GM10248 (cell line): ENCODE measurements around the gene EPAS1.

Experiments
- CTCF ChIA-PET: fragments of 300-600 bp; sonication (Branson Sonifier 250); formaldehyde crosslinking; extraction: SDS; loops from one replicate; lab custom pipeline; 2021; ENCODE audit warnings: antibody characterized with exemption; lab: Yijun Ruan, JAX
- POLR2A ChIA-PET: fragments of 350-650 bp; sonication (Branson Sonifier 250); formaldehyde crosslinking; extraction: SDS; loops from one replicate; lab custom pipeline; 2020; ENCODE audit warnings: antibody characterized with exemption; lab: Yijun Ruan, JAX
- DNase-seq: peaks from one replicate; pipeline ENCODE4 v3.0.0; 2012; ENCODE audit errors: extremely low spot score
- TF ChIP-seq, protein P1 (sequence below): IDR thresholded peaks from 2 replicates; pipeline ENCODE4 v1.5.1; 2012; ENCODE audit warnings: mild to moderate bottlenecking, low read depth; ENCODE audit errors: extremely low read depth, missing control alignments, control extremely low read depth

The EPAS1 gene

DNA sequence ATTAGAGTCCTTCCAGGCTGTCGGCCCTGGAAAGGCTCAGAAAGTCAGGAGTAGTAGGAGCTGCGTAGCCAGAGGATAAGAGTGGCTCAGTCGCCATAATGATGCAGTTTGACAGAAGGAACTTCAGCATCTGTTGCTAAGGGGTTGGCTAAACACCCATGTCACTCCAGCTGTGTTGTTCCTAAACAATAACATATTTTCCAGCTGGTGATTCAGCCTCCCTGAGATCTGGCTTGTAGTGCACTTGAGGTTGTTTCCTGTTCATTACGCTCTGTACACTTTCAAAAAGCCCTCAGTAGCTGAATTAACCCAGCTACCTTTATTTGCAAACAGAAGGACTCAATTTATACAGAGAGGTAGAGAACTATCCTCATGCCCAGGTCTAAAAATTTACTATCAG is 39.7 kb upstream of the EPAS1 start:
- ChIA-PET POLR2A (no interaction called here), CTCF (no interaction called here)
- DNase-seq = no peak
- TF ChIP-seq, protein P1, sequence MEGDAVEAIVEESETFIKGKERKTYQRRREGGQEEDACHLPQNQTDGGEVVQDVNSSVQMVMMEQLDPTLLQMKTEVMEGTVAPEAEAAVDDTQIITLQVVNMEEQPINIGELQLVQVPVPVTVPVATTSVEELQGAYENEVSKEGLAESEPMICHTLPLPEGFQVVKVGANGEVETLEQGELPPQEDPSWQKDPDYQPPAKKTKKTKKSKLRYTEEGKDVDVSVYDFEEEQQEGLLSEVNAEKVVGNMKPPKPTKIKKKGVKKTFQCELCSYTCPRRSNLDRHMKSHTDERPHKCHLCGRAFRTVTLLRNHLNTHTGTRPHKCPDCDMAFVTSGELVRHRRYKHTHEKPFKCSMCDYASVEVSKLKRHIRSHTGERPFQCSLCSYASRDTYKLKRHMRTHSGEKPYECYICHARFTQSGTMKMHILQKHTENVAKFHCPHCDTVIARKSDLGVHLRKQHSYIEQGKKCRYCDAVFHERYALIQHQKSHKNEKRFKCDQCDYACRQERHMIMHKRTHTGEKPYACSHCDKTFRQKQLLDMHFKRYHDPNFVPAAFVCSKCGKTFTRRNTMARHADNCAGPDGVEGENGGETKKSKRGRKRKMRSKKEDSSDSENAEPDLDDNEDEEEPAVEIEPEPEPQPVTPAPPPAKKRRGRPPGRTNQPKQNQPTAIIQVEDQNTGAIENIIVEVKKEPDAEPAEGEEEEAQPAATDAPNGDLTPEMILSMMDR = no peak

DNA sequence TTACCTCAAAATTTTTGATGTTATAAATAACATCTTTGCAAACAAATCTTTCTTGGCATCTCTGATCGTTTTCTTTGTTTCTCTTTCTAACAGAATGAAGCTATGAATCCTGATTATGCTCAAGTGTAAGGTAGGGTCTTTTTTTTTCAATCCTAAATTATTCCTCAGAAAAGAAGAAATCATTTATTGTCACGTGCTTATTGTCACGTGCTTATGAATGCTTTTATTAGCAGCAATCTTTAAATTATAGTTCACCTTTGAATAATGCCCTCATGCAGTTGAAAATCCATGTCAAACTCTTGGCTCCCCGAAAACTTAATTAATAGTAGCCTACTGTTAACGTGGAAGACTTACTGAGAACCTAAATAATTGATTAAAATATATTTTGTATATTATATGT is 39.2 kb upstream of the EPAS1 start:
- CTCF ChIA-PET = no interaction called here
- TF ChIP-seq, protein P1 = no peak
- DNase-seq = no peak
- POLR2A ChIA-PET = no interaction called here

DNA sequence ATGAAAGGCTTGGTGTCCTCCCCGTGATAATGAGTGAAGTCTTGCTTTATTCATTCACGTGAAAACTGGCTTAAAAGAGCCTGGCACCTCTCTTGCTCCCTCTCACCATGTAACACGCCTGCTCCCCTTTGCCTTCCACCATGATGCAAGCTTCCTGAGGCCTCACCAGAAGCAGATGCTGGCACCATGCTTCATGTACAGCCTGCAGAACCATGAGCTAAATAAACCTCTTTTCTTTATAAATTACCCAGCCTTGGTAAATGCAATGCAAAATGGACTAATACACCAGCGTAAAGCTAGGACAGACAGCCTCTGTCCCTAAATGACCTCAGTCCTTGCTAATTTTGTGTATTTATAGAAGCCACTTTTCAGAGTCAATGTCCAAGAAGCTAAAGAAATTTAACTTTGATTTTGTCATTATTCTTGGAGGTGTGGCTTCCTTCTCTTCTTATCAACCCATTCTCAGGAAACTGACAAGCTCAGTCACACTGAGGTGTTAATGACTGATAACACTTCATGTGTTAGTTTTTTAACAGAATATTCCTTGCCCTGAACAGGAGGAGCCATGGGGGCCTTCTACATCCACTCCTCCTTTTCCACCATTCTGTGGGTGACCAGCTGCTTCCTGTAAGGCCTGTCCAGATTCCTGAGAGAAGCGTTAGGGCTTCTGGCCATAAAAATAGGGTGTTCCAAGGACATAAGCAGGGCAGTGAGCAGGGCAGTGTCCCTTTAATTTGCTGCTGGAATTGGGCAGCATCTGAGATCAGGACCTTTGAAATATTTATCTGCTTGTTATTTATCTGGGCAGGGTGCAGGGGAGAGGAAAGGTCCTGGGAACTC is 38.0 kb upstream of the EPAS1 start:
- ChIA-PET POLR2A (no interaction called here), CTCF (interaction anchor here (0.9 to 1.5 kb wide), 2 partner anchors 9 to 197 kb away, joined by 5 read pairs; no protein-coding TSS in a partner anchor)
- TF ChIP-seq, protein P1 = no peak
- no peak for DNase-seq

DNA sequence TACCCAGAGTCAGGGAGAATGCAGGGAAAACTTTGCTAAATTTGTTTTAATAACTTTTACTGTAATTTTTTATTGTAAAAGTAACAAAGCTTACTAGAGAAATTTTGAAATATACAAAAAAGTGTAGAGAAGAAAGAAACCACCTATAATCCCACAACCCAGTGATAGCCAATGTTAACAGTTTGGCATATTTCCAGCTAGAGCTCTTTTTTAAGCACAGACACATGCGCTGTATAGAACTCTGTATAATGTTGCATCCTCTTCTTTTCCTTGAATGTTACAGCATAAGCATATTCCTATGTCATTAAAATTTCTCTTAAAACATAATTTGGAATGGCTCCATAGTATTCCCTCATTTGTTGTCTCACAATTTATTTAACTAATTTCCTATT is 37.4 kb upstream of the EPAS1 start:
- TF ChIP-seq, protein P1 = no peak
- CTCF ChIA-PET = interaction anchor here (0.9 to 1.5 kb wide), 2 partner anchors 9 to 197 kb away, joined by 5 read pairs; no protein-coding TSS in a partner anchor
- DNase-seq = no peak
- POLR2A ChIA-PET = no interaction called here

DNA sequence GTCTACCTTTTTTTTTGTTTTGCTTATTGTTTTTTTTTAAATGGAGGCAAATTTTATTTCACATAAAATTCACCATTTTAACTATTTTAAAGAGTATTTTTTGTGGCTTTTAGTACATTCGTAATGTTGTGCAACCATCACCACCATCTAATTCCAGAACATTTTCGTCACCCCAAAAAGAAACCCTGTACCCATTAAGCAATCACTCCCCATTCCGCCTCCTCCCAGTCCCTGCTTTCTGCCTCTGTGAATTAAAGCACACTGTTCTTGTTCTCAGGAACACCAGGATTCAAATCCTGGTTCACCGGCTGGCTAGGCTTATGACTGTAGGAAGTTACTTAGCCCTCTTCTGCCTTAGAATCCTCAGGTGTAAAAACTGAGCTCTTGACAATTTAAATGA is 36.9 kb upstream of the EPAS1 start:
- no peak for DNase-seq
- ChIA-PET POLR2A (no interaction called here), CTCF (interaction anchor here (1.0 to 1.5 kb wide), 3 partner anchors 8 to 198 kb away, joined by 3 to 5 read pairs (median 3); no protein-coding TSS in a partner anchor)
- TF ChIP-seq, protein P1 = no peak

DNA sequence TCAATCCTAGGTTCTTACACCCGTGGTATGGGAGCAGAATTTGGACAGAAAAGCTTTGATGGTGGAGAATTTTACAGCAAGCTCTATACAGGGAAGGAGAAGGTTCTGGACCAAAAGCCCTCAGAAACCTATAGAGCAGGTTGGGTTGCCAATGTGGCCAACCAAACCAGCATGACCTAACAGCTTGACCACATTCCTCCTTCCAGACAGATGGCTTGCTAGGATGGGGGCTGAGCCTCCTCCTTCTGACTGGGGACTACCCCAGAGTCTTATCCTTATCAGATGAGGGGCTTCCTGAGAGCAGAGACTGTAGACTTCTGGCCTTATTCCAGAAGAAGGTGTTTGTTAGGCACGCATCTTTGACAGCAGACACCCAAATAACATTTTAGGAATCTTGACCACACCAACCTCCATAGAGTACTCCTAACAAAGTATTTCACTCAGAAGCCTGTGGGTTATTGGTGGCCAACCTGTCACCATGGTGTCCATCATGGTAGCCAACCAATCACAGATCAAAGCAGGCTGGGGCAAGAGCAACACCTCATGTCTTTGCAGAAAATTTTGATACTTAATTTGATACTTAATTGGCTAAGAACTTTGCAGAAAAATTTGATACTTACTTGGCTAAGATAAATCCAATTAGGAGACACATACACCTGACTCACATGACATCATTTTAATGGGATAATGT is 34.8 kb upstream of the EPAS1 start:
- DNase-seq = no peak
- ChIA-PET POLR2A (no interaction called here), CTCF (no interaction called here)
- TF ChIP-seq, protein P1 = no peak
